ENCODE measurements around the gene DOK5. TPM values are rescaled to one million over a fixed set of nuclear protein-coding genes. Genes with fewer than 3 reads are reported as not detected.

DOK5 gene
- total and polyA plus RNA-seq, 10 of the 15 experiments (the other 5 are each of a cell fraction or from before 2014, with no cell fraction given) = 0.03 TPM; not detected in 9

- TF ChIP-seq, protein P1, sequence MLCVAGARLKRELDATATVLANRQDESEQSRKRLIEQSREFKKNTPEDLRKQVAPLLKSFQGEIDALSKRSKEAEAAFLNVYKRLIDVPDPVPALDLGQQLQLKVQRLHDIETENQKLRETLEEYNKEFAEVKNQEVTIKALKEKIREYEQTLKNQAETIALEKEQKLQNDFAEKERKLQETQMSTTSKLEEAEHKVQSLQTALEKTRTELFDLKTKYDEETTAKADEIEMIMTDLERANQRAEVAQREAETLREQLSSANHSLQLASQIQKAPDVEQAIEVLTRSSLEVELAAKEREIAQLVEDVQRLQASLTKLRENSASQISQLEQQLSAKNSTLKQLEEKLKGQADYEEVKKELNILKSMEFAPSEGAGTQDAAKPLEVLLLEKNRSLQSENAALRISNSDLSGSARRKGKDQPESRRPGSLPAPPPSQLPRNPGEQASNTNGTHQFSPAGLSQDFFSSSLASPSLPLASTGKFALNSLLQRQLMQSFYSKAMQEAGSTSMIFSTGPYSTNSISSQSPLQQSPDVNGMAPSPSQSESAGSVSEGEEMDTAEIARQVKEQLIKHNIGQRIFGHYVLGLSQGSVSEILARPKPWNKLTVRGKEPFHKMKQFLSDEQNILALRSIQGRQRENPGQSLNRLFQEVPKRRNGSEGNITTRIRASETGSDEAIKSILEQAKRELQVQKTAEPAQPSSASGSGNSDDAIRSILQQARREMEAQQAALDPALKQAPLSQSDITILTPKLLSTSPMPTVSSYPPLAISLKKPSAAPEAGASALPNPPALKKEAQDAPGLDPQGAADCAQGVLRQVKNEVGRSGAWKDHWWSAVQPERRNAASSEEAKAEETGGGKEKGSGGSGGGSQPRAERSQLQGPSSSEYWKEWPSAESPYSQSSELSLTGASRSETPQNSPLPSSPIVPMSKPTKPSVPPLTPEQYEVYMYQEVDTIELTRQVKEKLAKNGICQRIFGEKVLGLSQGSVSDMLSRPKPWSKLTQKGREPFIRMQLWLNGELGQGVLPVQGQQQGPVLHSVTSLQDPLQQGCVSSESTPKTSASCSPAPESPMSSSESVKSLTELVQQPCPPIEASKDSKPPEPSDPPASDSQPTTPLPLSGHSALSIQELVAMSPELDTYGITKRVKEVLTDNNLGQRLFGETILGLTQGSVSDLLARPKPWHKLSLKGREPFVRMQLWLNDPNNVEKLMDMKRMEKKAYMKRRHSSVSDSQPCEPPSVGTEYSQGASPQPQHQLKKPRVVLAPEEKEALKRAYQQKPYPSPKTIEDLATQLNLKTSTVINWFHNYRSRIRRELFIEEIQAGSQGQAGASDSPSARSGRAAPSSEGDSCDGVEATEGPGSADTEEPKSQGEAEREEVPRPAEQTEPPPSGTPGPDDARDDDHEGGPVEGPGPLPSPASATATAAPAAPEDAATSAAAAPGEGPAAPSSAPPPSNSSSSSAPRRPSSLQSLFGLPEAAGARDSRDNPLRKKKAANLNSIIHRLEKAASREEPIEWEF (IDR thresholded peaks at IDR 0.05; ENCODE audit: insufficient replicate concordance, low read depth, low read length) = peak; percentile 51
- TF ChIP-seq TCF7 (IDR thresholded peaks at IDR 0.05; ENCODE audit: borderline replicate concordance) = no peak
- TF ChIP-seq BRCA1 (IDR thresholded peaks at IDR 0.05; ENCODE audit: low read depth, low read length) = no peak
- no peak for TF ChIP-seq ZNF207 (IDR thresholded peaks at IDR 0.05; ENCODE audit: borderline replicate concordance)
- 0 out of 2 replicates have a peak, but pooled peaks have one; percentile 29 for TF ChIP-seq TCF3 (IDR thresholded peaks at IDR 0.05; ENCODE audit: borderline replicate concordance, insufficient read depth, low read depth, low read length)
- peak; percentile 61 to 83; a peak in 3 of 4 replicates for TF ChIP-seq EP300 (IDR thresholded peaks at IDR 0.05; ENCODE audit: borderline replicate concordance in 1 of 2, control insufficient read depth in 1 of 2, low read depth in 2 of 2, low read length in 2 of 2)
- peak; percentile 53; the same call in 1 of the 2 replicates for TF ChIP-seq TCF12 (IDR thresholded peaks at IDR 0.05; ENCODE audit: low read depth, low read length)
- 0 out of 2 replicates have a peak, but pooled peaks have one; percentile 31 for TF ChIP-seq NFXL1 (IDR thresholded peaks at IDR 0.05; ENCODE audit: borderline replicate concordance)
- TF ChIP-seq ZSCAN29 (IDR thresholded peaks at IDR 0.05) = no peak
Observed at GRCh38 chr20:54633374-54634355, 158.3 kb downstream of the DOK5 start (continued).
